ENCODE results near the gene CHML.

CHML gene

GRCh38 chr1:241644259-241644658, 4.1 kb upstream of the CHML start:
- no peak for DNase-seq

GRCh38 chr1:241642593-241642944, 2.4 kb upstream of the CHML start:
- DNase-seq, result no peak

- DNase-seq, result no peak
Observed at GRCh38 chr1:241641773-241642592, 1.8 kb upstream of the CHML start.

GRCh38 chr1:241640867-241641622, 876 bp upstream of the CHML start:
- no peak for DNase-seq

- no peak for DNase-seq
Observed at GRCh38 chr1:241639623-241640148, 483 bp downstream of the CHML start.

- no peak for DNase-seq
Observed at GRCh38 chr1:241638909-241639622, 1.1 kb downstream of the CHML start.

- no peak for DNase-seq
Observed at GRCh38 chr1:241638099-241638682, 2.0 kb downstream of the CHML start.

GRCh38 chr1:241637604-241638003, 2.6 kb downstream of the CHML start:
- DNase-seq, result no peak

- no peak for DNase-seq
Observed at GRCh38 chr1:241637046-241637590, 3.1 kb downstream of the CHML start.

GRCh38 chr1:241636291-241636690, 3.9 kb downstream of the CHML start:
- DNase-seq, result no peak

GRCh38 chr1:241635556-241636152, 4.5 kb downstream of the CHML start:
- DNase-seq, result no peak

- DNase-seq, result no peak
Observed at GRCh38 chr1:241632987-241633386, 7.2 kb downstream of the CHML start.

- no peak for DNase-seq
Observed at GRCh38 chr1:241631674-241632073, 8.5 kb downstream of the CHML start.

GRCh38 chr1:241630899-241631298, 9.3 kb downstream of the CHML start:
- DNase-seq, result no peak

- DNase-seq, result no peak
Observed at GRCh38 chr1:241630476-241630875, 9.7 kb downstream of the CHML start.

- DNase-seq, result no peak
Observed at GRCh38 chr1:241630005-241630404, 10.2 kb downstream of the CHML start.

- no peak for DNase-seq
Observed at GRCh38 chr1:241627453-241628259, 12.5 kb downstream of the CHML start.

- no peak for DNase-seq
Observed at GRCh38 chr1:241624935-241625334, 15.2 kb downstream of the CHML start.

- no peak for DNase-seq
Observed at GRCh38 chr1:241622669-241623068, 17.5 kb downstream of the CHML start.

GRCh38 chr1:241617426-241617825, 22.7 kb downstream of the CHML start:
- no peak for DNase-seq

All from NCI-H2107 (cell line).